GM12878 (cell line): ENCODE results near the gene BTNL9. TPM values are rescaled to one million over a fixed set of nuclear protein-coding genes. Genes with fewer than 3 reads are reported as not detected.

Experiments used
- ATAC-seq: fragments of 200-7000 bp; cut with Tn5 transposase; 3 replicates; pipeline ENCODE4 v1.9.1; 2020; ENCODE audit warnings: mild to moderate bottlenecking, moderate library complexity
- BruUV-seq: library from RNA; stranded (reverse); fragments of 400-500 nt; replicated peaks from 2 replicates; lab custom pipeline; 2021; lab: Mats Ljungman, UMichigan
- CTCF ChIA-PET: fragments of 300-600 bp; sonication (Branson Sonifier 250); formaldehyde crosslinking; extraction: SDS; loops from one replicate; lab custom pipeline; 2021; ENCODE audit warnings: inconsistent platforms; lab: Yijun Ruan, JAX
- POLR2A ChIA-PET: fragments of 350-600 bp; formaldehyde crosslinking; extraction: SDS; loops from one replicate; lab custom pipeline; 2021; ENCODE audit warnings: inconsistent platforms; lab: Charles Lee
- RAD21 ChIA-PET: fragments of 300-600 bp; sonication (Branson Sonifier 250); formaldehyde crosslinking; loops from one replicate; lab custom pipeline; 2023; ENCODE audit warnings: antibody characterized with exemption; ENCODE audit not compliant: unreplicated experiment; lab: Charles Lee
- SMC1A ChIA-PET: fragments of 300-600 bp; sonication (Branson Sonifier 250); formaldehyde crosslinking; loops from one replicate; lab custom pipeline; 2023; ENCODE audit not compliant: unreplicated experiment, uncharacterized antibody; lab: Charles Lee
- DNase-seq: peaks from one replicate; pipeline ENCODE4 v3.0.0-alpha.2; 2011; ENCODE audit warnings: low read depth, low spot score
- FAIRE-seq: peaks from 3 replicates; lab custom pipeline; 2011; peaks lifted over from hg19 to GRCh38; lab: Jason Lieb, UNC
- H2AFZ ChIP-seq: 2 replicates; pipeline ENCODE4 v1.6.0; 2011; ENCODE audit warnings: low read depth, low read length, control low read depth; ENCODE audit not compliant: control insufficient read depth
- H3K27ac ChIP-seq: 2 replicates; pipeline ENCODE4 v1.5.1; 2011; ENCODE audit warnings: control low read depth; ENCODE audit not compliant: control insufficient read depth, insufficient read depth
- H3K27me3 ChIP-seq, 2 experiments: replicated peaks in 1 of 2; 2 replicates each; pipeline versions ENCODE4 v1.6.0 to v1.6.1; 2011; ENCODE audit warnings: low read length in 1 of 2; ENCODE audit not compliant: control insufficient read depth in 2 of 2, insufficient read depth in 2 of 2
- H3K36me3 ChIP-seq, 2 experiments: 2 replicates each; pipeline ENCODE4 v1.5.1; 2011; ENCODE audit warnings: low read length in 1 of 2; ENCODE audit not compliant: control insufficient read depth in 2 of 2, insufficient read depth in 2 of 2
- H3K4me1 ChIP-seq: 2 replicates; pipeline ENCODE4 v1.6.1; 2011; ENCODE audit warnings: mild to moderate bottlenecking, low read length, moderate library complexity, mixed read lengths; ENCODE audit not compliant: control insufficient read depth, insufficient read depth
- H3K4me2 ChIP-seq: 2 replicates; pipeline ENCODE4 v1.6.0; 2011; ENCODE audit warnings: control low read depth; ENCODE audit not compliant: control insufficient read depth, insufficient read depth
- H3K4me3 ChIP-seq: fragments of 200-600 bp; sonication (generic); 2 replicates; pipeline ENCODE4 v1.5.1; 2016
- H3K79me2 ChIP-seq: 2 replicates; pipeline ENCODE4 v1.6.0; 2011; ENCODE audit warnings: low read length; ENCODE audit not compliant: control insufficient read depth, insufficient read depth
- H3K9ac ChIP-seq: 2 replicates; pipeline ENCODE4 v1.8.0; 2011; ENCODE audit warnings: low read length, control low read depth, mixed read lengths; ENCODE audit not compliant: control insufficient read depth, insufficient read depth
- H3K9me3 ChIP-seq: replicated peaks from 3 replicates; pipeline ENCODE4 v1.5.1; 2011; ENCODE audit warnings: mild to moderate bottlenecking, low read length; ENCODE audit not compliant: control insufficient read depth, insufficient read depth
- H4K20me1 ChIP-seq: 2 replicates; pipeline ENCODE4 v1.6.0; 2011; ENCODE audit not compliant: control insufficient read depth, insufficient read depth
- CREM ChIP-seq: IDR thresholded peaks from 2 replicates; pipeline ENCODE4 v1.6.1; 2014; ENCODE audit warnings: antibody characterized with exemption, low read depth
- ZNF592 ChIP-seq: fragments of 450-650 bp; IDR thresholded peaks from 2 replicates; pipeline ENCODE4 v1.6.1; 2017; ENCODE audit warnings: mild to moderate bottlenecking, moderate library complexity
- WGBS: methylation state at CpG from one replicate; pipeline ENCODE4 v1.1.6; 2016; ENCODE audit warnings: low lambda C conversion rate; ENCODE audit not compliant: insufficient replicate concordance, insufficient coverage; ENCODE audit errors: missing lambda C conversion rate; 5-methylcytosine and 5-hydroxymethylcytosine counted together
- in situ Hi-C: fragments of 300-500 bp; cut with MboI; formaldehyde crosslinking; loops from 9 replicates; pipeline ENCODE4 v1.14.3; 2018; ENCODE audit warnings: mixed read lengths
- intact Hi-C: fragments of 100-400 bp; cut with micrococcal nuclease; formaldehyde crosslinking; loops from one replicate; pipeline ENCODE4 v1.14.2; 2022; ENCODE audit not compliant: unreplicated experiment
- polyA plus RNA-seq, 11 experiments: library from polyadenylated mRNA; depleted of rRNA in 4 of 11; unstranded in 6 of 11; stranded (reverse) in 5 of 11; fragments of >200 nt; fragmentation: Nextera tagmentation in 4 of 11; fragmentation: Illumina TruSeq in 1 of 11; extraction: Ambion mirVana in 4 of 11; extraction: Trizol in 1 of 11; gene quantifications; 1 replicate in 1 of 11; 2 replicates in 10 of 11; pipeline versions ENCODE4 v1.2.1 to v1.2.3, GENCODE V29; 2011 to 2016; ENCODE audit warnings: inconsistent platforms in 2 of 11, missing spikeins in 2 of 11, low read depth in 1 of 11
- total RNA-seq, 4 experiments: library from RNA; depleted of rRNA in 3 of 4; stranded (reverse); fragments of >200 nt in 3 of 4; fragmentation: Illumina TruSeq in 1 of 4; extraction: Trizol in 1 of 4; gene quantifications; 2 replicates each; pipeline versions ENCODE4 v1.2.1 to v1.2.3, GENCODE V29; 2013 to 2021

BTNL9 gene
- total and polyA plus RNA-seq, 10 of the 15 experiments (the other 5 are each of a cell fraction or from before 2014, with no cell fraction given) = 0.01 to 16.5 (median 0.06) TPM; not detected in 5

DNA sequence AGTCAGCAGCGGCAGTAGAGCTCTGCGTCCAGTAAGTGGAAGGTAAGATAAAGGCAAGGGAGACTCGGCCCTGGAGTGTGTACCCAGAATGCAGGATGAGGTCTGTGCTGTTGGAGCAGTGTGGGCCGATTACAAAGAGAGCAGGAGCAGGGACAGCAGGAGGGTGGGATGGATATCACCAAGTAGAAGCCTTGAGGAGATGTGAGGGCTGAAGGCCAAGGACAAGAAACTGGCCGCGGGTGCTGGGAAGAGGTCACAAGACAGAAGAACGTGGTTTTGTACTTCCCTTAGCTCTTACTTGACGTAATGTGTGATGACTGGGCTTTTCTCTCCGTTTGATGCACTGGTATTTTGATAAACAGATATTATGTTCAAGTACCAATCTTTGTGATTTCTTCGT is 47.2 kb downstream of the BTNL9 start:
- CTCF ChIA-PET = interaction anchor here (0.9 to 1.1 kb wide), 3 partner anchors 43 to 222 kb away, joined by 3 read pairs; no protein-coding TSS in a partner anchor

More for the DNA sequence above, 47.2 kb downstream of the BTNL9 start:
- DNase-seq = no peak
- Histone ChIP-seq H3K27ac (no peak overlapping the region), H4K20me1 (no peaks in the 10 kb centered on the region), H3K4me2 (no peak overlapping the region), H2AFZ (no peak overlapping the region), H3K9me3 (no peaks in the 10 kb centered on the region), H3K36me3 (no peaks in the 10 kb centered on the region), H3K27me3 (peaks cover 0 to 4% of the 10 kb centered on the region in 2 experiments; a peak in 2 of 4 replicates), H3K4me1 (no peaks in the 10 kb centered on the region), H3K4me3 (no peak overlapping the region), H3K9ac (no peak overlapping the region), H3K79me2 (no peaks in the 10 kb centered on the region)
- intact Hi-C loops = loop anchor here (10.0 kb wide), 1 partner anchor 223 kb away; the partner anchor contains the start of gene ZFP62
- ChIA-PET RAD21 (interaction anchor here (1.0 to 1.6 kb wide), 2 partner anchors 39 to 177 kb away, joined by 3 to 5 read pairs; no protein-coding TSS in a partner anchor), POLR2A (no interaction called here), SMC1A (interaction anchor here (0.6 to 1.7 kb wide), 5 partner anchors 13 to 305 kb away, joined by 3 to 5 read pairs (median 4); no protein-coding TSS in a partner anchor)
- no peak for ATAC-seq
- no peak for FAIRE-seq
- no TSS peak for BruUV-seq
- in situ Hi-C loops = no loop called here
- no peak for TF ChIP-seq ZNF592
- TF ChIP-seq CREM = no peak
- WGBS = 38% methylated on average over 10 of the region's 10 CpGs
